WTC11 (cell line): ENCODE data around the gene RPRD1B. TPM values are rescaled to one million over a fixed set of nuclear protein-coding genes. Genes with fewer than 3 reads are reported as not detected.

ENCODE experiments used
- ATAC-seq: fragments of 200-7000 bp; cut with Tn5 transposase; 2 replicates; pipeline ENCODE4 v1.10.0; 2021; ENCODE audit warnings: mild to moderate bottlenecking, moderate library complexity
- CTCF ChIA-PET: fragments of 300-600 bp; sonication (Branson Sonifier 250); formaldehyde crosslinking; loops from one replicate; lab custom pipeline; 2021; ENCODE audit warnings: antibody characterized with exemption; lab: Charles Lee
- POLR2A ChIA-PET: fragments of 350-600 bp; sonication (Branson Sonifier 250); formaldehyde crosslinking; loops from one replicate; lab custom pipeline; 2021; ENCODE audit warnings: antibody characterized with exemption; lab: Charles Lee
- DNase-seq: peaks from one replicate; pipeline ENCODE4 v3.0.0; 2021; ENCODE audit warnings: low spot score
- H3K27ac Mint-ChIP-seq: 2 replicates; pipeline ENCODE4 v1.8.0; 2021; ENCODE audit warnings: mixed read lengths
- H3K27me3 Mint-ChIP-seq: 2 replicates; pipeline ENCODE4 v1.8.0; 2021; ENCODE audit warnings: low read depth, mild to moderate bottlenecking, moderate library complexity, mixed read lengths
- H3K36me3 Mint-ChIP-seq: 2 replicates; pipeline ENCODE4 v1.8.0; 2021; ENCODE audit warnings: mixed read lengths
- H3K4me1 Mint-ChIP-seq: 2 replicates; pipeline ENCODE4 v1.8.0; 2022; ENCODE audit warnings: mixed read lengths
- H3K4me3 Mint-ChIP-seq: 2 replicates; pipeline ENCODE4 v1.8.0; 2021; ENCODE audit warnings: mild to moderate bottlenecking, moderate library complexity, mixed read lengths
- H3K9me3 Mint-ChIP-seq: 2 replicates; pipeline ENCODE4 v1.8.0; 2021; ENCODE audit warnings: mixed read lengths
- CREB1 ChIP-seq: sonication (generic); formaldehyde crosslinking; IDR thresholded peaks from 2 replicates; pipeline ENCODE4 v1.8.0; 2023; ENCODE audit warnings: mild to moderate bottlenecking, missing genetic modification reagents
- ELF4 ChIP-seq: sonication (generic); formaldehyde crosslinking; IDR thresholded peaks from 2 replicates; pipeline ENCODE4 v1.8.1; 2022; ENCODE audit warnings: low read depth, mild to moderate bottlenecking, moderate library complexity, missing genetic modification reagents
- HMGA2 ChIP-seq: fragments of 250-450 bp; sonication (Bioruptor Pico); IDR thresholded peaks from 2 replicates; pipeline ENCODE4 v1.4.0; 2021; ENCODE audit warnings: mild to moderate bottlenecking, moderate library complexity
- MYBL2 ChIP-seq: sonication (generic); formaldehyde crosslinking; IDR thresholded peaks from 2 replicates; pipeline ENCODE4 v1.8.1; 2023; ENCODE audit warnings: mild to moderate bottlenecking, moderate library complexity, missing genetic modification reagents
- NFYB ChIP-seq: sonication (generic); formaldehyde crosslinking; conservative IDR thresholded peaks from 2 replicates; pipeline ENCODE4 v1.8.0; 2022; ENCODE audit warnings: low read depth, missing genetic modification reagents
- NR3C1 ChIP-seq: sonication (generic); formaldehyde crosslinking; conservative IDR thresholded peaks from 2 replicates; pipeline ENCODE4 v1.8.1; 2023; ENCODE audit warnings: low read depth, mild to moderate bottlenecking, missing genetic modification reagents
- PRRX2 ChIP-seq: fragments of 250-450 bp; sonication (Bioruptor Pico); IDR thresholded peaks from 2 replicates; pipeline ENCODE4 v1.8.0; 2021; ENCODE audit warnings: mild to moderate bottlenecking
- SOX15 ChIP-seq: fragments of 250-450 bp; sonication (Bioruptor Pico); IDR thresholded peaks from 2 replicates; pipeline ENCODE4 v1.9.0; 2021; ENCODE audit warnings: mild to moderate bottlenecking
- ZBTB43 ChIP-seq: sonication (generic); formaldehyde crosslinking; IDR thresholded peaks from 2 replicates; pipeline ENCODE4 v1.8.1; 2023; ENCODE audit warnings: mild to moderate bottlenecking, missing genetic modification reagents
- ZNF219 ChIP-seq: sonication (generic); formaldehyde crosslinking; IDR thresholded peaks from 2 replicates; pipeline ENCODE4 v1.8.0; 2023; ENCODE audit warnings: missing genetic modification reagents, mild to moderate bottlenecking, borderline replicate concordance
- ZNF263 ChIP-seq: sonication (generic); formaldehyde crosslinking; IDR thresholded peaks from 2 replicates; pipeline ENCODE4 v1.8.1; 2022; ENCODE audit warnings: low read depth, mild to moderate bottlenecking, moderate library complexity, missing genetic modification reagents
- ZSCAN18 ChIP-seq: fragments of 250-450 bp; sonication (Bioruptor Pico); IDR thresholded peaks from 2 replicates; pipeline ENCODE4 v2.1.2; 2022; ENCODE audit warnings: mild to moderate bottlenecking, moderate library complexity
- total RNA-seq: library from RNA; stranded (reverse); gene quantifications from 3 replicates; pipeline ENCODE4 v1.2.3, GENCODE V29; 2021
- TF ChIP-seq, protein P1 (sequence below): sonication (generic); formaldehyde crosslinking; IDR thresholded peaks from 2 replicates; pipeline ENCODE4 v1.8.1; 2022; ENCODE audit warnings: mild to moderate bottlenecking, missing genetic modification reagents, moderate library complexity, borderline replicate concordance
- TF ChIP-seq, protein P2 (sequence below): sonication (generic); formaldehyde crosslinking; IDR thresholded peaks from 2 replicates; pipeline ENCODE4 v1.8.1; 2022; ENCODE audit warnings: low read depth, missing genetic modification reagents, borderline replicate concordance
- TF ChIP-seq, protein P3 (sequence below): sonication (generic); formaldehyde crosslinking; IDR thresholded peaks from 2 replicates; pipeline ENCODE4 v1.8.0; 2023; ENCODE audit warnings: missing genetic modification reagents, mild to moderate bottlenecking, borderline replicate concordance
- TF ChIP-seq, protein P4 (sequence below): sonication (generic); formaldehyde crosslinking; IDR thresholded peaks from 2 replicates; pipeline ENCODE4 v1.8.1; 2023; ENCODE audit warnings: mild to moderate bottlenecking, moderate library complexity, missing genetic modification reagents
- TF ChIP-seq, protein P5 (sequence below): sonication (generic); formaldehyde crosslinking; IDR thresholded peaks from 2 replicates; pipeline ENCODE4 v1.8.1; 2023; ENCODE audit warnings: mild to moderate bottlenecking, missing genetic modification reagents, borderline replicate concordance
- TF ChIP-seq, protein P6 (sequence below): sonication (generic); formaldehyde crosslinking; IDR thresholded peaks from 2 replicates; pipeline ENCODE4 v1.8.1; 2022; ENCODE audit warnings: missing genetic modification reagents, borderline replicate concordance

RPRD1B gene
- total RNA-seq, 1 experiment from 2014 or later = 21.4 TPM

GRCh38 chr20:38114353-38114791 is 80.8 kb downstream of the RPRD1B start:
- ATAC-seq (no peak), DNase-seq (no peak)
- H3K9me3 Mint-ChIP-seq = no peaks in the 10 kb centered on the region
- H3K27ac Mint-ChIP-seq = no peak overlapping the region
- no peak overlapping the region for H3K4me3 Mint-ChIP-seq
- ChIA-PET CTCF (interaction anchor here (0.7 to 5.3 kb wide), 14 partner anchors 9 to 294 kb away, joined by 3 to 45 read pairs (median 6); partner anchors contain the start of genes RPRD1B and TTI1), POLR2A (no interaction called here)
- no peaks in the 10 kb centered on the region for H3K27me3 Mint-ChIP-seq
- H3K4me1 Mint-ChIP-seq = peaks cover 3% of the 10 kb centered on the region; the same call in 1 of the 2 replicates
- no peaks in the 10 kb centered on the region for H3K36me3 Mint-ChIP-seq
- TF ChIP-seq NFYB (no peak), ZNF263 (CRISPR knock-in tag) (no peak), HMGA2 (CRISPR knock-in tag) (no peak), ZBTB43 (no peak), SOX15 (CRISPR knock-in tag) (no peak), NR3C1 (CRISPR knock-in tag) (no peak), PRRX2 (CRISPR knock-in tag) (no peak), ZNF219 (CRISPR knock-in tag) (no peak), ZSCAN18 (CRISPR knock-in tag) (no peak), ELF4 (CRISPR knock-in tag) (no peak), MYBL2 (CRISPR knock-in tag) (no peak), CREB1 (no peak)
- TF ChIP-seq, protein P1, sequence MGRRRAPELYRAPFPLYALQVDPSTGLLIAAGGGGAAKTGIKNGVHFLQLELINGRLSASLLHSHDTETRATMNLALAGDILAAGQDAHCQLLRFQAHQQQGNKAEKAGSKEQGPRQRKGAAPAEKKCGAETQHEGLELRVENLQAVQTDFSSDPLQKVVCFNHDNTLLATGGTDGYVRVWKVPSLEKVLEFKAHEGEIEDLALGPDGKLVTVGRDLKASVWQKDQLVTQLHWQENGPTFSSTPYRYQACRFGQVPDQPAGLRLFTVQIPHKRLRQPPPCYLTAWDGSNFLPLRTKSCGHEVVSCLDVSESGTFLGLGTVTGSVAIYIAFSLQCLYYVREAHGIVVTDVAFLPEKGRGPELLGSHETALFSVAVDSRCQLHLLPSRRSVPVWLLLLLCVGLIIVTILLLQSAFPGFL (CRISPR knock-in tag) = no peak
- TF ChIP-seq, protein P2, sequence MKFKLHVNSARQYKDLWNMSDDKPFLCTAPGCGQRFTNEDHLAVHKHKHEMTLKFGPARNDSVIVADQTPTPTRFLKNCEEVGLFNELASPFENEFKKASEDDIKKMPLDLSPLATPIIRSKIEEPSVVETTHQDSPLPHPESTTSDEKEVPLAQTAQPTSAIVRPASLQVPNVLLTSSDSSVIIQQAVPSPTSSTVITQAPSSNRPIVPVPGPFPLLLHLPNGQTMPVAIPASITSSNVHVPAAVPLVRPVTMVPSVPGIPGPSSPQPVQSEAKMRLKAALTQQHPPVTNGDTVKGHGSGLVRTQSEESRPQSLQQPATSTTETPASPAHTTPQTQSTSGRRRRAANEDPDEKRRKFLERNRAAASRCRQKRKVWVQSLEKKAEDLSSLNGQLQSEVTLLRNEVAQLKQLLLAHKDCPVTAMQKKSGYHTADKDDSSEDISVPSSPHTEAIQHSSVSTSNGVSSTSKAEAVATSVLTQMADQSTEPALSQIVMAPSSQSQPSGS (CRISPR knock-in tag) = no peak
- TF ChIP-seq, protein P3, sequence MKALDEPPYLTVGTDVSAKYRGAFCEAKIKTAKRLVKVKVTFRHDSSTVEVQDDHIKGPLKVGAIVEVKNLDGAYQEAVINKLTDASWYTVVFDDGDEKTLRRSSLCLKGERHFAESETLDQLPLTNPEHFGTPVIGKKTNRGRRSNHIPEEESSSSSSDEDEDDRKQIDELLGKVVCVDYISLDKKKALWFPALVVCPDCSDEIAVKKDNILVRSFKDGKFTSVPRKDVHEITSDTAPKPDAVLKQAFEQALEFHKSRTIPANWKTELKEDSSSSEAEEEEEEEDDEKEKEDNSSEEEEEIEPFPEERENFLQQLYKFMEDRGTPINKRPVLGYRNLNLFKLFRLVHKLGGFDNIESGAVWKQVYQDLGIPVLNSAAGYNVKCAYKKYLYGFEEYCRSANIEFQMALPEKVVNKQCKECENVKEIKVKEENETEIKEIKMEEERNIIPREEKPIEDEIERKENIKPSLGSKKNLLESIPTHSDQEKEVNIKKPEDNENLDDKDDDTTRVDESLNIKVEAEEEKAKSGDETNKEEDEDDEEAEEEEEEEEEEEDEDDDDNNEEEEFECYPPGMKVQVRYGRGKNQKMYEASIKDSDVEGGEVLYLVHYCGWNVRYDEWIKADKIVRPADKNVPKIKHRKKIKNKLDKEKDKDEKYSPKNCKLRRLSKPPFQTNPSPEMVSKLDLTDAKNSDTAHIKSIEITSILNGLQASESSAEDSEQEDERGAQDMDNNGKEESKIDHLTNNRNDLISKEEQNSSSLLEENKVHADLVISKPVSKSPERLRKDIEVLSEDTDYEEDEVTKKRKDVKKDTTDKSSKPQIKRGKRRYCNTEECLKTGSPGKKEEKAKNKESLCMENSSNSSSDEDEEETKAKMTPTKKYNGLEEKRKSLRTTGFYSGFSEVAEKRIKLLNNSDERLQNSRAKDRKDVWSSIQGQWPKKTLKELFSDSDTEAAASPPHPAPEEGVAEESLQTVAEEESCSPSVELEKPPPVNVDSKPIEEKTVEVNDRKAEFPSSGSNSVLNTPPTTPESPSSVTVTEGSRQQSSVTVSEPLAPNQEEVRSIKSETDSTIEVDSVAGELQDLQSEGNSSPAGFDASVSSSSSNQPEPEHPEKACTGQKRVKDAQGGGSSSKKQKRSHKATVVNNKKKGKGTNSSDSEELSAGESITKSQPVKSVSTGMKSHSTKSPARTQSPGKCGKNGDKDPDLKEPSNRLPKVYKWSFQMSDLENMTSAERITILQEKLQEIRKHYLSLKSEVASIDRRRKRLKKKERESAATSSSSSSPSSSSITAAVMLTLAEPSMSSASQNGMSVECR (CRISPR knock-in tag) = no peak
- TF ChIP-seq, protein P4, sequence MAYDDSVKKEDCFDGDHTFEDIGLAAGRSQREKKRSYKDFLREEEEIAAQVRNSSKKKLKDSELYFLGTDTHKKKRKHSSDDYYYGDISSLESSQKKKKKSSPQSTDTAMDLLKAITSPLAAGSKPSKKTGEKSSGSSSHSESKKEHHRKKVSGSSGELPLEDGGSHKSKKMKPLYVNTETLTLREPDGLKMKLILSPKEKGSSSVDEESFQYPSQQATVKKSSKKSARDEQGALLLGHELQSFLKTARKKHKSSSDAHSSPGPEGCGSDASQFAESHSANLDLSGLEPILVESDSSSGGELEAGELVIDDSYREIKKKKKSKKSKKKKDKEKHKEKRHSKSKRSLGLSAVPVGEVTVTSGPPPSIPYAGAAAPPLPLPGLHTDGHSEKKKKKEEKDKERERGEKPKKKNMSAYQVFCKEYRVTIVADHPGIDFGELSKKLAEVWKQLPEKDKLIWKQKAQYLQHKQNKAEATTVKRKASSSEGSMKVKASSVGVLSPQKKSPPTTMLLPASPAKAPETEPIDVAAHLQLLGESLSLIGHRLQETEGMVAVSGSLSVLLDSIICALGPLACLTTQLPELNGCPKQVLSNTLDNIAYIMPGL (CRISPR knock-in tag) = no peak
- TF ChIP-seq, protein P5, sequence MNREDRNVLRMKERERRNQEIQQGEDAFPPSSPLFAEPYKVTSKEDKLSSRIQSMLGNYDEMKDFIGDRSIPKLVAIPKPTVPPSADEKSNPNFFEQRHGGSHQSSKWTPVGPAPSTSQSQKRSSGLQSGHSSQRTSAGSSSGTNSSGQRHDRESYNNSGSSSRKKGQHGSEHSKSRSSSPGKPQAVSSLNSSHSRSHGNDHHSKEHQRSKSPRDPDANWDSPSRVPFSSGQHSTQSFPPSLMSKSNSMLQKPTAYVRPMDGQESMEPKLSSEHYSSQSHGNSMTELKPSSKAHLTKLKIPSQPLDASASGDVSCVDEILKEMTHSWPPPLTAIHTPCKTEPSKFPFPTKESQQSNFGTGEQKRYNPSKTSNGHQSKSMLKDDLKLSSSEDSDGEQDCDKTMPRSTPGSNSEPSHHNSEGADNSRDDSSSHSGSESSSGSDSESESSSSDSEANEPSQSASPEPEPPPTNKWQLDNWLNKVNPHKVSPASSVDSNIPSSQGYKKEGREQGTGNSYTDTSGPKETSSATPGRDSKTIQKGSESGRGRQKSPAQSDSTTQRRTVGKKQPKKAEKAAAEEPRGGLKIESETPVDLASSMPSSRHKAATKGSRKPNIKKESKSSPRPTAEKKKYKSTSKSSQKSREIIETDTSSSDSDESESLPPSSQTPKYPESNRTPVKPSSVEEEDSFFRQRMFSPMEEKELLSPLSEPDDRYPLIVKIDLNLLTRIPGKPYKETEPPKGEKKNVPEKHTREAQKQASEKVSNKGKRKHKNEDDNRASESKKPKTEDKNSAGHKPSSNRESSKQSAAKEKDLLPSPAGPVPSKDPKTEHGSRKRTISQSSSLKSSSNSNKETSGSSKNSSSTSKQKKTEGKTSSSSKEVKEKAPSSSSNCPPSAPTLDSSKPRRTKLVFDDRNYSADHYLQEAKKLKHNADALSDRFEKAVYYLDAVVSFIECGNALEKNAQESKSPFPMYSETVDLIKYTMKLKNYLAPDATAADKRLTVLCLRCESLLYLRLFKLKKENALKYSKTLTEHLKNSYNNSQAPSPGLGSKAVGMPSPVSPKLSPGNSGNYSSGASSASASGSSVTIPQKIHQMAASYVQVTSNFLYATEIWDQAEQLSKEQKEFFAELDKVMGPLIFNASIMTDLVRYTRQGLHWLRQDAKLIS (CRISPR knock-in tag) = no peak
- TF ChIP-seq, protein P6, sequence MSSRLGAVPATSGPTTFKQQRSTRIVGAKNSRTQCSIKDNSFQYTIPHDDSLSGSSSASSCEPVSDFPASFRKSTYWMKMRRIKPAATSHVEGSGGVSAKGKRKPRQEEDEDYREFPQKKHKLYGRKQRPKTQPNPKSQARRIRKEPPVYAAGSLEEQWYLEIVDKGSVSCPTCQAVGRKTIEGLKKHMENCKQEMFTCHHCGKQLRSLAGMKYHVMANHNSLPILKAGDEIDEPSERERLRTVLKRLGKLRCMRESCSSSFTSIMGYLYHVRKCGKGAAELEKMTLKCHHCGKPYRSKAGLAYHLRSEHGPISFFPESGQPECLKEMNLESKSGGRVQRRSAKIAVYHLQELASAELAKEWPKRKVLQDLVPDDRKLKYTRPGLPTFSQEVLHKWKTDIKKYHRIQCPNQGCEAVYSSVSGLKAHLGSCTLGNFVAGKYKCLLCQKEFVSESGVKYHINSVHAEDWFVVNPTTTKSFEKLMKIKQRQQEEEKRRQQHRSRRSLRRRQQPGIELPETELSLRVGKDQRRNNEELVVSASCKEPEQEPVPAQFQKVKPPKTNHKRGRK = no peak
